HCT116 (cell line): ENCODE measurements around the gene DNMT3A.

Experiments
- EGR1 ChIP-seq: IDR thresholded peaks from 2 replicates; pipeline ENCODE4 v1.6.1; 2012; ENCODE audit warnings: low read depth
- EZH2 ChIP-seq: fragments of 200-600 bp; sonication (generic); IDR thresholded peaks from 2 replicates; pipeline ENCODE4 v1.6.1; 2017; ENCODE audit warnings: antibody characterized with exemption, mixed run types
- FOSL1 ChIP-seq: IDR thresholded peaks from 2 replicates; pipeline ENCODE4 v1.6.1; 2012; ENCODE audit warnings: low read depth
- POLR2A ChIP-seq: IDR thresholded peaks from 2 replicates; pipeline ENCODE4 v1.7.0; 2011; ENCODE audit warnings: borderline replicate concordance; ENCODE audit not compliant: insufficient read depth, insufficient read length; ENCODE audit errors: extremely low read depth
- POLR2AphosphoS5 ChIP-seq: IDR thresholded peaks from 2 replicates; pipeline ENCODE4 v1.6.1; 2011; ENCODE audit warnings: mild to moderate bottlenecking, low read depth, low read length, moderate library complexity
- RAD21 ChIP-seq: IDR thresholded peaks from 2 replicates; pipeline ENCODE4 v1.6.1; 2012; ENCODE audit warnings: low read depth, mild to moderate bottlenecking
- TCF7L2 ChIP-seq: IDR thresholded peaks from 2 replicates; pipeline ENCODE4 v1.7.0; 2011; ENCODE audit warnings: borderline replicate concordance, inconsistent platforms; ENCODE audit not compliant: insufficient read depth, insufficient read length; ENCODE audit errors: extremely low read depth
- TF ChIP-seq, protein P1 (sequence below), 3 experiments: fragments of 200-600 bp in 1 of 3; sonication (generic) in 1 of 3; IDR thresholded peaks in 2 of 3; conservative IDR thresholded peaks in 1 of 3; 2 replicates each; pipeline ENCODE4 v1.5.1; 2012 to 2017; ENCODE audit warnings: low read depth in 2 of 3, low read length in 2 of 3, antibody characterized with exemption in 1 of 3, borderline replicate concordance in 1 of 3, control low read depth in 1 of 3, mild to moderate bottlenecking in 1 of 3, mixed read lengths in 1 of 3, mixed run types in 1 of 3, moderate library complexity in 1 of 3; ENCODE audit not compliant: insufficient read depth in 1 of 3
- TF ChIP-seq, protein P2 (sequence below): IDR thresholded peaks from 2 replicates; pipeline ENCODE4 v1.6.1; 2012
- TF ChIP-seq, protein P3 (sequence below): IDR thresholded peaks from 2 replicates; pipeline ENCODE4 v1.6.1; 2012

DNA sequence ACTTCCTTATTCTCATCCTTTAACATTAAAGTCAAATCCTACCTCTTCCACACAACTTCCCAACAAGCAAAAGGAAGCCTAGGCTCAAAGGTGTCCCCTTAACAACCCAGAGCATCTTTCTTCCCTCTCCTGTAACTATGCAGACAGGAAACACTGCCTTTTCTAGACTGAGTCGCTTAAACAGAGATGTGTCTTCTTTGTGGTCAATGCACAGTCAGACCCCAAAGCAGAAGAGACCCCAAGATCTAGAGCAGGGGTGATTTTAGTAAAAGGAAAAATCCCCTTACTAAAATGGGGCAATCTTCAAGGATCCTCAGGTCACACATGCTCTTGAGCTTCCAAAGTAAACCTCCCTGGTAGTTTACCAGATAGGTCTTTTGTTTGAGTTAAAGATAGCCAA lies 86.8 kb downstream of the DNMT3A start:
- TF ChIP-seq EZH2 (no peak), TCF7L2 (no peak), FOSL1 (no peak), POLR2A (no peak), RAD21 (no peak), EGR1 (no peak), POLR2AphosphoS5 (no peak)
- TF ChIP-seq, protein P1, sequence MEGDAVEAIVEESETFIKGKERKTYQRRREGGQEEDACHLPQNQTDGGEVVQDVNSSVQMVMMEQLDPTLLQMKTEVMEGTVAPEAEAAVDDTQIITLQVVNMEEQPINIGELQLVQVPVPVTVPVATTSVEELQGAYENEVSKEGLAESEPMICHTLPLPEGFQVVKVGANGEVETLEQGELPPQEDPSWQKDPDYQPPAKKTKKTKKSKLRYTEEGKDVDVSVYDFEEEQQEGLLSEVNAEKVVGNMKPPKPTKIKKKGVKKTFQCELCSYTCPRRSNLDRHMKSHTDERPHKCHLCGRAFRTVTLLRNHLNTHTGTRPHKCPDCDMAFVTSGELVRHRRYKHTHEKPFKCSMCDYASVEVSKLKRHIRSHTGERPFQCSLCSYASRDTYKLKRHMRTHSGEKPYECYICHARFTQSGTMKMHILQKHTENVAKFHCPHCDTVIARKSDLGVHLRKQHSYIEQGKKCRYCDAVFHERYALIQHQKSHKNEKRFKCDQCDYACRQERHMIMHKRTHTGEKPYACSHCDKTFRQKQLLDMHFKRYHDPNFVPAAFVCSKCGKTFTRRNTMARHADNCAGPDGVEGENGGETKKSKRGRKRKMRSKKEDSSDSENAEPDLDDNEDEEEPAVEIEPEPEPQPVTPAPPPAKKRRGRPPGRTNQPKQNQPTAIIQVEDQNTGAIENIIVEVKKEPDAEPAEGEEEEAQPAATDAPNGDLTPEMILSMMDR (IDR thresholded peaks at IDR 0.05 in 2 of 3, conservative IDR thresholded peaks at IDR 0.05 in 1 of 3; ENCODE audit: borderline replicate concordance in 1 of 3, insufficient read depth in 1 of 3, low read depth in 2 of 3, low read length in 2 of 3): no peak
- TF ChIP-seq, protein P2, sequence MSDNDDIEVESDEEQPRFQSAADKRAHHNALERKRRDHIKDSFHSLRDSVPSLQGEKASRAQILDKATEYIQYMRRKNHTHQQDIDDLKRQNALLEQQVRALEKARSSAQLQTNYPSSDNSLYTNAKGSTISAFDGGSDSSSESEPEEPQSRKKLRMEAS: no peak
- TF ChIP-seq, protein P3, sequence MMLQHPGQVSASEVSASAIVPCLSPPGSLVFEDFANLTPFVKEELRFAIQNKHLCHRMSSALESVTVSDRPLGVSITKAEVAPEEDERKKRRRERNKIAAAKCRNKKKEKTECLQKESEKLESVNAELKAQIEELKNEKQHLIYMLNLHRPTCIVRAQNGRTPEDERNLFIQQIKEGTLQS: no peak
